NCI-H510A (cell line): ENCODE data around the gene PIK3CB.

Experiments
- DNase-seq: peaks from one replicate; lab custom pipeline; 2025; lab: John Stamatoyannopoulos, UW

PIK3CB gene

GRCh38 chr3:138834596-138835396 is at the start of gene PIK3CB:
Gene PIK3CB, minus strand, starts transcription at chr3:138834928. Its CDS starts 75,585 bp downstream, at chr3:138759343.
- peak; percentile 47 for DNase-seq

- no peak for DNase-seq
These were observed 46.5 kb upstream of the PIK3CB start for GRCh38 chr3:138881233-138881632.

- no peak for DNase-seq
These were observed 45.0 kb upstream of the PIK3CB start for GRCh38 chr3:138879541-138880380.

GRCh38 chr3:138877226-138877625 is 42.5 kb upstream of the PIK3CB start:
- no peak for DNase-seq

GRCh38 chr3:138875754-138876664 is 41.3 kb upstream of the PIK3CB start:
- DNase-seq: no peak

- DNase-seq: no peak
These were observed 40.5 kb upstream of the PIK3CB start for GRCh38 chr3:138875096-138875753.

- no peak for DNase-seq
These were observed 38.9 kb upstream of the PIK3CB start for GRCh38 chr3:138873471-138874278.

- no peak for DNase-seq
These were observed 37.9 kb upstream of the PIK3CB start for GRCh38 chr3:138872632-138873031.

- no peak for DNase-seq
These were observed 33.3 kb upstream of the PIK3CB start for GRCh38 chr3:138867996-138868395.

GRCh38 chr3:138863776-138864113 is 29.0 kb upstream of the PIK3CB start:
- no peak for DNase-seq

GRCh38 chr3:138862924-138863775 is 28.4 kb upstream of the PIK3CB start:
- DNase-seq: no peak

GRCh38 chr3:138862531-138862923 is 27.8 kb upstream of the PIK3CB start:
- DNase-seq: no peak

- DNase-seq: no peak
These were observed 27.1 kb upstream of the PIK3CB start for GRCh38 chr3:138861798-138862197.

- no peak for DNase-seq
These were observed 22.1 kb upstream of the PIK3CB start for GRCh38 chr3:138856799-138857198.

GRCh38 chr3:138854940-138855339 is 20.2 kb upstream of the PIK3CB start:
- no peak for DNase-seq

- no peak for DNase-seq
These were observed 19.5 kb upstream of the PIK3CB start for GRCh38 chr3:138854204-138854603.

GRCh38 chr3:138850151-138850550 is 15.4 kb upstream of the PIK3CB start:
- DNase-seq: no peak

GRCh38 chr3:138849222-138849940 is 14.7 kb upstream of the PIK3CB start:
- DNase-seq: no peak

GRCh38 chr3:138848696-138849095 is 14.0 kb upstream of the PIK3CB start:
- no peak for DNase-seq
